ENCODE measurements around the gene VEPH1.

DNA sequence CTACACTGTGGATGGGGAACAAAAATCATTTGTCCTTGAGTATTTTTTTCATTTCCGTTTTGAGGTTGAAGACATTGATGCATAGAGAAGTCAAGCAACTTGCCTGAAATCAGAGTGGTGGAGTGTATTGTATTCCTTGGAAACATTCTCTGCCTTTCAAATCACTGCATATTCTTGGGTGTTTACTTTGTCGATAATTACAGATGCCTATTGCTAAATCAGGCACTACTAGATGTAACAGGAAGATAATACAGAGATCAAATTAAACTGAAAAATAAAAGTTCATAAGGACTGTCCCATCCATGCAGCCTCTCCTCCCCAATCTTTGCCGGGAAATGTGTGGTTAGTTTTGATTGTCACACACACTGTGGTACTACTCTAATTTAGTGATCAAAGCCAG lies 37.4 kb upstream of the VEPH1 start:
- TF ChIP-seq EZH2phosphoT487 (conservative IDR thresholded peaks at IDR 0.05; ENCODE audit: low read length) (no peak), CTCF (IDR thresholded peaks at IDR 0.05; ENCODE audit: insufficient read depth, low read length, poor library complexity, severe bottlenecking) (no peak)

All from SU-DHL-6 (cell line).